Activated CD4-positive, alpha-beta T cell treated with anti-CD3 and anti-CD28 coated beads, Interleukin-2, amount 10 ng/mL, durations not matched to agents 7 days and 5 days (primary cell): ENCODE measurements around the gene TIMM22. TPM values are rescaled to one million over a fixed set of nuclear protein-coding genes. Genes with fewer than 3 reads are reported as not detected.
"Not testable (repeated sequence)": the region's sequence is repeated elsewhere in the genome, so short reads cannot be mapped to it uniquely, and the experiment has no call there.

Experiments
- CTCF ChIA-PET: fragments of 350-600 bp; sonication (Branson Sonifier 250); formaldehyde crosslinking; loops from one replicate; lab custom pipeline; 2021; ENCODE audit warnings: antibody characterized with exemption; lab: Charles Lee
- POLR2A ChIA-PET: fragments of 350-600 bp; sonication (Branson Sonifier 250); formaldehyde crosslinking; loops from one replicate; lab custom pipeline; 2021; ENCODE audit warnings: antibody characterized with exemption; lab: Charles Lee
- DNase-seq: peaks from one replicate; pipeline ENCODE4 v3.0.0-alpha.2; 2020
- H3K27ac Mint-ChIP-seq: one replicate; pipeline ENCODE4 v1.8.0; 2021; ENCODE audit warnings: mild to moderate bottlenecking, moderate library complexity, mixed read lengths
- H3K27me3 Mint-ChIP-seq: one replicate; pipeline ENCODE4 v1.8.0; 2021; ENCODE audit warnings: mixed read lengths
- H3K36me3 Mint-ChIP-seq: one replicate; pipeline ENCODE4 v1.8.0; 2021; ENCODE audit warnings: low read depth, mixed read lengths
- H3K4me1 Mint-ChIP-seq: one replicate; pipeline ENCODE4 v1.8.0; 2021; ENCODE audit warnings: mixed read lengths
- H3K4me3 Mint-ChIP-seq: one replicate; pipeline ENCODE4 v1.8.0; 2021; ENCODE audit warnings: mild to moderate bottlenecking, moderate library complexity, mixed read lengths
- H3K9me3 Mint-ChIP-seq: one replicate; pipeline ENCODE4 v1.8.0; 2021; ENCODE audit warnings: mixed read lengths
- total RNA-seq, 2 experiments: library from RNA; stranded (reverse); gene quantifications; one replicate each; pipeline ENCODE4 v1.2.3, GENCODE V29; 2021

The TIMM22 gene
- 1 to 10 TPM; 8.4 to 9.2 TPM for total RNA-seq

DNA sequence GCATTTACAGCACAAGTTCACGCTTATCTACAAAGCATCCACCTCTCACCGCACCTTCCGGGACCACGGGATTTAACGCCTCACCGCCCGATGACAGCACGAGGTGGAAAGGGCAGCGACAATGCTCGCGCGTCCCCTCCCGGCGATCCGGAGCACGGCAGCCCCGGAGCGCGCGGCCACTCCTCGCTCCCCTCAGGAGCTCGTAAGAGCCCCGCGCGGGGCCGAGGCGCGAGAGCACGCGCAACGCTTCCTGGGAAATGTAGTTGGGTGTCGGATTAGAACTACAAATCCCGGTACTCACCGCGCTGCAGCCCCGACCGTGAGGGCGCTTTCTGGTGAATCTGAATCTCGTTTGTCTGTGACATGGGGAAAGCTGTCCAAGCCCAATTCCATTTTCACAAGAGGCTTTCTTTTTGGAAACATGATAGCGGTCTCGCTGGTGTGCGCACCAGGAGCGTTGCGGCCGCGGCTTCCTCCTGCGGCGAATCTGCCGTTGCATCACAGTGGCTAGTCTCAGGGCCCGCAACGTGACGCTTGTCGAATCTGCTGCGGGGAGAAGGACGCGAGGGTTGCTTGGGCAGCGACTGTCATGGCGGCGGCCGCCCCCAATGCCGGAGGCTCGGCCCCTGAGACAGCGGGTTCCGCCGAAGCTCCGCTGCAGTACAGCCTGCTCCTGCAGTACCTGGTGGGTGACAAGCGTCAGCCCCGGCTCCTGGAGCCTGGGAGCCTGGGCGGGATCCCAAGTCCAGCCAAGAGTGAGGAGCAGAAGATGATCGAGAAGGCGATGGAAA is at the start of gene TIMM22:
Gene TIMM22 (plus strand): TSS at position 576 of the 791 bp plus-strand sequence. CDS start 14 bp downstream, at position 590.
- CTCF ChIA-PET = interaction anchor here (0.6 to 2.5 kb wide), 31 partner anchors 11 to 1004 kb away, joined by 3 to 31 read pairs (median 4); partner anchors contain the start of genes GLOD4, MRM3 and NXN
- peak; percentile 93 for DNase-seq
- H3K36me3 Mint-ChIP-seq = peaks cover 11% of the 10 kb centered on the region
- peak within 1 kb of the TSS; percentile 97 for H3K27ac Mint-ChIP-seq
- POLR2A ChIA-PET = interaction anchor here (0.6 to 0.8 kb wide), 3 partner anchors 16 to 315 kb away, joined by 3 to 5 read pairs (median 3); no protein-coding TSS in a partner anchor
- H3K4me3 Mint-ChIP-seq = peak within 1 kb of the TSS; percentile 92
- no peaks in the 10 kb centered on the region for H3K27me3 Mint-ChIP-seq
- H3K4me1 Mint-ChIP-seq = peaks cover 23% of the 10 kb centered on the region
- H3K9me3 Mint-ChIP-seq = peaks cover 9% of the 10 kb centered on the region

DNA sequence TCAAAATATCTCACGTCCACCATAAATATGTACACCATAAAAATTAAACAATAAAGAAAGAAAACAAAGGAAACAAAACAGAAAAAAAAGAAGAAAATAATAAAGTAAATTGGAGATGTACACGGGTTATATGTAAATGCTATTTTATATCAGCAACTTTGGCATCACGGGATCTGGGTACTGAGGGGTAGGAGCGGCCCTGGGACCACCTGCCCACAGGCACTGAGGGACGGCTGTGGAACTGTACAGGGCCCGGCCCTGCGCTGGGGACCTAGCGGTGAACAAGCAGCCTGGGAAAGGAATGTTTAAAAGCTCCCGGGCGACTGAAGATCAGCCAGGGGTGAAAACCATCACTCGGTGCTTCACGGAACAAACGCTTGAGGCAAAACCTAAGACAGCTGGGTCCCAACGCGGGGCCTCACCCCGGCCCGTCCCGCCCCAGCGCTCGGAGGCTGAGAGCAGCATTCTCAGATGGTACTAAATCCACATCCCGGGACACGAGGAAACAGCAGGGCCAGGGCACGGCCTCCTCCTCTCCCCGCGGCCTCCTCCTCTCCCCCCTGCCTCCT is 48.6 kb upstream of the TIMM22 start:
- H3K27me3 Mint-ChIP-seq = peaks cover 10% of the 10 kb centered on the region
- H3K36me3 Mint-ChIP-seq = no peaks in the 10 kb centered on the region
- no peak for DNase-seq
- H3K9me3 Mint-ChIP-seq = peaks cover 3% of the 10 kb centered on the region
- CTCF ChIA-PET = no interaction called here
- POLR2A ChIA-PET = no interaction called here
- H3K4me3 Mint-ChIP-seq = no peak overlapping the region
- no peak overlapping the region for H3K27ac Mint-ChIP-seq
- H3K4me1 Mint-ChIP-seq = no peaks in the 10 kb centered on the region

DNA sequence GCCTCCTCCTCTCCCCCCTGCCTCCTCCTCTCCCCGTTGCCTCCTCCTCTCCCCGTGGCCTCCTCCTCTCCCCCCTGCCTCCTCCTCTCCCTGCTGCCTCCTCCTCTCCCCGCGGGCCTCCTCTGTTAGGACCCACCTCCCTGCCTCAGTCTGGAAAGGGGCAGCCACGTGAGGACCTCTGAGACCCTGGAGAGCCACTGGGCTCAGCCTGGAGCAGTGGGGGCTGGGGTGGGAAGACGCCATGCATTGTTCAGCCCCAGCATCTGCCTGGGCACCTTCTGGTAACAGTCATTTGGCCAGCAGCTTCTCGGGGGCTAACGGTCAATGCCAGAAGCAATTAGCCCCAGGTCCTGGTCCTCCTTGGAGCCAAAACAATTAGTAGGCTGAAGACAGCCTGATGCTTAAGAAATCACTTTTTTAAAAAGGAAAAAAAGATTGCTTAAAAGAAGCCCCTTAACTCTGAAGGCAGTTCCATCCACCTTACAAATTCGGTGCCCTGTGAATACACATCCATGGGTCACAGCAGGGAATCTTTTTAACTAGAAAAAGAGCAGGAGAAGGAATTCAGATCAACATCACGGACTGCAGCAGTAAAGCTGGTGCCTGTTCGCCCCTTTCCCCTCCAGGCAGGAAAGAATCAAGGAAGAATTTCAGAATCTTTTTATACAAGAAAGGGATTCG is 47.2 kb upstream of the TIMM22 start:
- no peaks in the 10 kb centered on the region for H3K36me3 Mint-ChIP-seq
- ChIA-PET POLR2A (no interaction called here), CTCF (no interaction called here)
- peaks cover 3% of the 10 kb centered on the region for H3K9me3 Mint-ChIP-seq
- H3K4me3 Mint-ChIP-seq = no peak overlapping the region
- no peak overlapping the region for H3K27ac Mint-ChIP-seq
- H3K27me3 Mint-ChIP-seq = peaks cover 10% of the 10 kb centered on the region
- DNase-seq = no peak
- H3K4me1 Mint-ChIP-seq = no peaks in the 10 kb centered on the region

DNA sequence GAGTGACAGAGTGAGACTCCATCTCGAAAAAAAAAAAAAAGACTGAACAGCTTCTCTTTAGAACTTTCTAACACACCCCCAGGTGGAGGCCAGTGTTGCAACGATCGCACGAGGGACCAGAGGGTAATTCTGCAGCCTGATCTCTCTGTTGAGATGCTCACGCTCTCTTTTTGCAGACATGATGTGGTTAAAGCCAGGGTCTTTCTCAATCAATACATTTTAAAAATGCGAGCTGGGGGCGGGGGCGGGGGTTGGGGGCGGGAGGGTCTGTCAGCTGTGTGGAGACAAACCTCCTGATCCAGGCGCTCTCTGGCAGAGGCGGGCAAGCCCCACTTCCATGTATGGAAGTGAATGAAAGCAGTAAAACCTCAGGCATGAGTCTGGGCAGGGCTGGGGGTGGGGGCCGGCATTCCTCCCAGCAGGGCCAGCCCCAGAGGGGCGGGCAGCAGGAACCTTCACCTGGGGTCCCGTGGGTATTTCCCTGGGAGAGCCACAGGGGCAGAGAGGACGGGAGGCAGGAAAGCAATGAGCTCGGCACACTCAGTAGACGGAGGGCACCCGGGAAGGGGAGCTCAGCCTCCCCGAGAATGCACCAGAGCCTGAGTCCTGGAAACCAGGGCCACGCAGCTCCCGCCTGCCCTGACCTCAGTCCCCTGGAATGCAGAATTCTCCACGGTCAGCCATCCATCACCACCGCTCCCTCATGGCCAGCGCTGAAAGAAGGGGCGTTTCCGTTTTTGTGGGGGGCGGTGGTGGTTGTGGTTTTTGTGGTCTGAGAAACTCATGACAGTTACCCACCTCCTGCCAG is 45.4 kb upstream of the TIMM22 start:
- peaks cover 3% of the 10 kb centered on the region for H3K9me3 Mint-ChIP-seq
- POLR2A ChIA-PET = interaction anchor here (0.5 kb wide), 1 partner anchor 354 kb away, joined by 5 read pairs; no protein-coding TSS in a partner anchor
- no peaks in the 10 kb centered on the region for H3K36me3 Mint-ChIP-seq
- H3K27ac Mint-ChIP-seq = no peak overlapping the region
- DNase-seq = no peak
- no peaks in the 10 kb centered on the region for H3K4me1 Mint-ChIP-seq
- H3K4me3 Mint-ChIP-seq = no peak overlapping the region
- H3K27me3 Mint-ChIP-seq = peaks cover 10% of the 10 kb centered on the region
- CTCF ChIA-PET = interaction anchor here (0.5 to 0.6 kb wide), 2 partner anchors 163 to 190 kb away, joined by 3 read pairs; no protein-coding TSS in a partner anchor

DNA sequence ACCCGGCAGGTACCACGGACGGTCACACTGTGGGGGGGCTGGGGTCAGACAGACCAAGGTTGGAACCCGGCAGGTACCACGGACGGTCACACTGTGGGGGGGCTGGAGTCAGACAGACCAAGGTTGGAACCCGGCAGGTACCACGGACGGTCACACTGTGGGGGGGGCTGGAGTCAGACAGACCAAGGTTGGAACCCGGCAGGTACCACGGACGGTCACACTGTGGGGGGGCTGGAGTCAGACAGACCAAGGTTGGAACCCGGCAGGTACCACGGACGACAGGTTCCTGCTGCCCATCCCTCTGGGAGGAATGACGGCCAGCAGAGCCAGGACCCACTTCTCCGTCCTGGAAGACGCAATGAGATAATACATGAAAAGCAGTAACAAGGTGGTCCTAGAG is 44.3 kb upstream of the TIMM22 start:
- H3K9me3 Mint-ChIP-seq, CTCF ChIA-PET, POLR2A ChIA-PET, H3K36me3 Mint-ChIP-seq, H3K27ac Mint-ChIP-seq, H3K4me3 Mint-ChIP-seq, H3K27me3 Mint-ChIP-seq, DNase-seq, H3K4me1 Mint-ChIP-seq: not testable (repeated sequence)

DNA sequence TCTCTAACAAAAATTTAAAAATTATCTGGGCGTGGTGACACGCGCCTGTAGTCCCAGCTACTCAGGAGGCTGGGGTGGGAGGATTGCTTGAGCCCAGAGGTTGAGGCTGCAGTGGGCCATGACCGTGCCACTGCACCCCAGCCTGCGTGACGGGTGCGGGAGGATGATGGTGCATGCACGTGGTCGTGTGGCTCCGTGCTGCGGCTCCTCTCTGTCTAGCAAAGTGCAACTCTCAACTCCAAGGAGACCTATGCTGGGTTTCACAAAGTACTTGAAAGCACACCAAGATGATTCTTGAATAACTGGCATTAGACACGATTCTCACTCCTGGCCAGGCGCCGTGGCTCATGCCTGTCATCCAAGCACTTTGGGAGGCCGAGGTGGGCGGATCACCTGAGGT is 43.2 kb upstream of the TIMM22 start:
- no peak overlapping the region for H3K27ac Mint-ChIP-seq
- H3K4me1 Mint-ChIP-seq = no peaks in the 10 kb centered on the region
- DNase-seq = no peak
- ChIA-PET POLR2A (no interaction called here), CTCF (no interaction called here)
- peaks cover 3% of the 10 kb centered on the region for H3K9me3 Mint-ChIP-seq
- no peak overlapping the region for H3K4me3 Mint-ChIP-seq
- H3K27me3 Mint-ChIP-seq = peaks cover 10% of the 10 kb centered on the region
- H3K36me3 Mint-ChIP-seq = no peaks in the 10 kb centered on the region

DNA sequence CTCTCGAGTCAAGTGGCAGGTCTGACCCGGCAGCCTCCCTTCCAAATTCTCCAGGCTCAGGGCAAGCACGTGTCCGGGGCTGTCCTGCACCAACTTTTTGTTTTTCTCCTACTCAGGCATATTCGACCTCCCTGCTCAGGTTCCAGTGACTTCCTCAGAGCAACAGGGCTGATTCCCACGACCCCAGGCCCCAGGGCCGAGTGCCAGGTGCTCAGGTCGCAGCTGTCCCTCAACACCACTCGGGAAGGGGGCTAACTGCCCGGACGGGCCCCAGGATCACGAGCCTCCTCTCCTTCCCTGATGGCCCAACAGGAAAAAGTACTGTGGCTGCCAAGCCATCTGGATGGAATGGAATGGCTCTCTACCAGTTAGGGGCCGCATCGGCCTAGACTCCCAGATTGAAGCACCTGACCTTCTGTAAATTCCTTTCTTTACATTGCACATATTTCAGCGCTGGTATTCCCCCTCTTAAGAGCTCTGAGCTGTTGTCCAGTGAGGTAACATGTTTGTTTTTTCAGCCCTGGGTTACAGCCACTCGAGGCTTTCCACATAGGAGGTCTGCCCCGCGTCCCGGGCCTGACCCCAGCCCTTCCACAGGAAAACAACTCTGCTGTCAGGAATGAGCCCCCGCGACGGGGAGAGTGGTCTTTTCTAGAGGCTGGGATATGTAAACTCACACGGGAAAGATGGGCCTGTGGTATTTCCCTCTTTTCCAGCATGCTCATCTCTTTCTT is 42.3 kb upstream of the TIMM22 start:
- ChIA-PET POLR2A (no interaction called here), CTCF (no interaction called here)
- H3K4me1 Mint-ChIP-seq = no peaks in the 10 kb centered on the region
- no peak overlapping the region for H3K4me3 Mint-ChIP-seq
- H3K36me3 Mint-ChIP-seq = no peaks in the 10 kb centered on the region
- no peak for DNase-seq
- H3K27me3 Mint-ChIP-seq = peaks cover 10% of the 10 kb centered on the region
- H3K9me3 Mint-ChIP-seq = peaks cover 3% of the 10 kb centered on the region
- no peak overlapping the region for H3K27ac Mint-ChIP-seq

DNA sequence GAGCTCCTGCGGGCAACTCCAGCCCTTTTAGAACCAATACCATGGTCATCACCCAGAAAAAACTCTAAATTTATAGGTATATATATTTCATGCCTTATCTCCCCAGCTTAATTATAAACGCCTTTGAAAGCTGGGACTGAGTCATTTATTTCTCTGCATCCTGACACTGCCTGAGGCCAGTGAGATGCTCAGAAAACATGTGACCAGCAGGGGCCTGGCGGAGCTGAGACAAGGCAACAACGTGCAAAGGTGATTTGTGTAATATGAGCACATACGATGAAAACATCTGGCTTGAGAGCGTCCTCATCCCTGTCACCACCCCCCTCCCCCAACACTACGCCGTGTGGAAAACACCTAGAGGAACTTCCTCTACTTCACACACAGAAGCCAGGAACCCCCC is 40.0 kb upstream of the TIMM22 start:
- DNase-seq = no peak
- H3K9me3 Mint-ChIP-seq = peaks cover 3% of the 10 kb centered on the region
- no peaks in the 10 kb centered on the region for H3K36me3 Mint-ChIP-seq
- ChIA-PET POLR2A (no interaction called here), CTCF (no interaction called here)
- H3K4me1 Mint-ChIP-seq = no peaks in the 10 kb centered on the region
- H3K27me3 Mint-ChIP-seq = peaks cover 2% of the 10 kb centered on the region
- H3K27ac Mint-ChIP-seq = no peak overlapping the region
- H3K4me3 Mint-ChIP-seq = no peak overlapping the region

DNA sequence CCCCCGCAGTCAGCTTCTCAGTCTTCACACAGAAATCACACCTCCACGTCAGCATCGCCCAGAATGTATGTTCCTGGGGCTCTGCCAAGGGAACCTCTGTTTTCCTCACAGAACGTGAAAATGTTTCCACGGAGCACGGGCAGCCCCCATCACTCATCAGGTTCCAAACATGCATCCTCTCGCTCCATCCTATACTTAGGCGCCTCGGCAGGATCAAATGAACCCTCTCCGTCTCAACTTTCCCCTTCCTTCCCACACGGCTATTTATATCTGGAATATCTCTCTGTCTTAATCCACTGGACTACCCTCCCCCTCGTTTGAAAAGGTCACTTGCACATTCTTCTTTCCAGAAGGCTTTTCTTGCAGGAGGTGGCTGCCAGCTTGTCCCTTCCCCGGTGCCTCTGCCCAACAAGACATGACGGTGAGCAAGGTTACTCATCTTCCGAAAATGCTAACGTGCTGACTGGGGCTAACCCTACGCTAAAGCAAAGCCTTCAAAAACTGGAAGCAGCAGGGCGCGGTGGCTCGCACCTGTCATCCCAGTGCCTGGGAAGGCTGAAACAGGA is 39.0 kb upstream of the TIMM22 start:
- no peaks in the 10 kb centered on the region for H3K4me1 Mint-ChIP-seq
- H3K27me3 Mint-ChIP-seq = peaks cover 5% of the 10 kb centered on the region
- H3K9me3 Mint-ChIP-seq = no peaks in the 10 kb centered on the region
- CTCF ChIA-PET = no interaction called here
- no peaks in the 10 kb centered on the region for H3K36me3 Mint-ChIP-seq
- no peak overlapping the region for H3K4me3 Mint-ChIP-seq
- no peak overlapping the region for H3K27ac Mint-ChIP-seq
- DNase-seq = no peak
- POLR2A ChIA-PET = no interaction called here

DNA sequence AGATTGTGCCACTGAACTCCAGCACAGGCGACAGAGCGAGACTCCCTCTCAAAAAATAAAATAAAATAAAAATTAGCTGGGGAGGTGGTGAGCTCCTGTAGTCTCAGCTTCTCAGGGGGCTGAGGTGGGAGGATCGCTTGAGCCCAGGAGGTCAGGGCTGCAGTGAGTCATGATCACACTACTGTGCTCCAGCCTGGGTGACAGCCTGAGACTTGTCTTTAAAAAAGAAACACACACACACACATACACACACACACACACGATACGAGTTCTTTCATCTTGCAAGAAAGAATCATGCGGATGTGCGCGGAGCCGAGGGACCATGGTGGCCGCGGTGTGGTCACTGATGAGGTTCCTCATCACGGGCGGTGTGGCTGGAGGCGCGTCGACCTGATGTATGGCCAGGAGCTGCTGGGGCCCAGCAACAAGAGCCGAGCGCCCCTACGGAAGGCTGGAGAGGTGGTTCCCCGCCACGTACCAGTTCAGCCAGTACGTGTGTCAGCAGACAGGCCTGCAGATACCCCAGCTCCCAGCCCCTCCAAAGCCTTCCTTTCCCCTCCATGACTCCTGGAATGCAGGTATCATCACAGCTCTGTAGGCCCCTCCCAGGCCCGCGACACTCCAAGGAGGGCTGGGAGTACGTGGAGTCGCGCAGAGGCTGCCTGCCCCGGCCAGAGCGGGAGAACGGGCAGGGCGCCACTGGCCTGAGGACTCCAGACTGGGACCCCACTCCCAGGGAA is 38.0 kb upstream of the TIMM22 start:
- H3K27ac Mint-ChIP-seq = no peak overlapping the region
- H3K9me3 Mint-ChIP-seq = no peaks in the 10 kb centered on the region
- CTCF ChIA-PET = no interaction called here
- H3K36me3 Mint-ChIP-seq = no peaks in the 10 kb centered on the region
- H3K4me1 Mint-ChIP-seq = no peaks in the 10 kb centered on the region
- POLR2A ChIA-PET = no interaction called here
- DNase-seq = no peak
- peaks cover 5% of the 10 kb centered on the region for H3K27me3 Mint-ChIP-seq
- no peak overlapping the region for H3K4me3 Mint-ChIP-seq

DNA sequence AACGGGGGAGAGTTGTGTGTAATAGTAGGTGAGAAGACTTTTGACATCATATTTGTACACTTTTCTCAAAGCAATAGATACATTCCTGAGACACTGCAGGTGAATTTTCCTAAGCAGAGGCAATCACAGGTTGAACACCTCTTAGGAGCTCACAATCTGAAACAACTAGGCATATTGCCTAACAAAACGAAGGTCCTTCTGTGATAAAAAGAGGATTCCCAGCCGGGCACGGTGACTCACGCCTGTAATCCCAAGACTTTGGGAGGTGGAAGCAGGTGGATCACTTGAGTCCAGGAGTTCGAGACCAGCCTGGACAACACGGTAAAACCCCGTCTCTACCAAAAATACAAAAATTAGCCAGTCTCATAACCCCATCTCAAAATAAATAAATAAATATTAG is 34.8 kb upstream of the TIMM22 start:
- CTCF ChIA-PET = no interaction called here
- no peaks in the 10 kb centered on the region for H3K36me3 Mint-ChIP-seq

More for the DNA sequence above, 34.8 kb upstream of the TIMM22 start:
- POLR2A ChIA-PET = no interaction called here
- no peak overlapping the region for H3K4me3 Mint-ChIP-seq
- peaks cover 11% of the 10 kb centered on the region for H3K27me3 Mint-ChIP-seq
- no peak overlapping the region for H3K27ac Mint-ChIP-seq
- no peaks in the 10 kb centered on the region for H3K4me1 Mint-ChIP-seq
- DNase-seq = no peak
- H3K9me3 Mint-ChIP-seq = no peaks in the 10 kb centered on the region
